Measurements from ENCODE around the gene CCL20.

The CCL20 gene

DNA sequence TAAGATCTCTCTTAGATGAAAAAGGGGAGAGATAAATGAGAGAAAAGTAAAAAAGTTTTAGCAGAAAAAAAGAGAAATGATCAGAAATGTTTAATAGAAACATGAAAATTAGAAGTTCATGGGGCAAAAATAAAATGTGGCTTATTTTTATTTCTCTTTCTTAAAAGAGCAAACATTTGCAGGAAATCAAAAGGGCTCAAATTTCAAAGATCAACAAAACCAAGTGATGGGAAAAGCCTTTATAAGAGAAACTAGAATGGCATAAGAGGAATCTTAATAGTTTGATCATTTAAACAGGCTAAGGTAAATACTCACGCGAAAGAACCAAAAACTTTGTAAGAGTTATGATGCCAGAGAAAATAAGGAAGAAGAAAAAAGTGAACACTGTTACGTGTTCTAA is 34.5 kb downstream of the CCL20 start:
- TF ChIP-seq POLR2AphosphoS5 (IDR thresholded peaks at IDR 0.05; ENCODE audit: low read depth, low read length) (no peak), TAF1 (IDR thresholded peaks at IDR 0.05; ENCODE audit: borderline replicate concordance, low read depth, low read length) (no peak), POLR2A (IDR thresholded peaks at IDR 0.05; ENCODE audit: low read depth, low read length) (no peak)
- DNase-seq (ENCODE audit: insufficient read length) (no peak), FAIRE-seq (no peak)

DNA sequence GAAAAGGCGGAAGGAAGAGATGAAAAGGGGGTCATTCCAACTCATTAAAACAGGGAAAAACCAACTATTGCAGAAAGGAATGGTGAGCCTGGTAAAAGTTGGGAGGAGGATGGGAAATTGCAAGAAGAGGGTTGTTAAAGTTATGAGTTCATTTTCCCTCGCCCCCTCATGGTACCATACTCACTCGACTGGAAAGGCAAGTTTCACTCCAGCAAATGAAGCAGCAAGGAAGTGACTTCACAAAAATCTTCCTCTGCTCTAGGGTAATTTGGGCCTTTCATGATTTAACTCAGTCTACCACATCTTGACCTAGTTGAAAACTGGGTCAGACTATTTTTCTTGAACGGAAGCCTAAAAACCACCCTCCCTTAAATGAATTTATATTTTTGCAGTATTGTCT is 34.9 kb downstream of the CCL20 start:
- FAIRE-seq (peak; percentile 84), DNase-seq (ENCODE audit: insufficient read length) (no peak)
- TF ChIP-seq TAF1 (IDR thresholded peaks at IDR 0.05; ENCODE audit: borderline replicate concordance, low read depth, low read length): no peak
- no peak for TF ChIP-seq POLR2AphosphoS5 (IDR thresholded peaks at IDR 0.05; ENCODE audit: low read depth, low read length)
- no peak for TF ChIP-seq POLR2A (IDR thresholded peaks at IDR 0.05; ENCODE audit: low read depth, low read length)

DNA sequence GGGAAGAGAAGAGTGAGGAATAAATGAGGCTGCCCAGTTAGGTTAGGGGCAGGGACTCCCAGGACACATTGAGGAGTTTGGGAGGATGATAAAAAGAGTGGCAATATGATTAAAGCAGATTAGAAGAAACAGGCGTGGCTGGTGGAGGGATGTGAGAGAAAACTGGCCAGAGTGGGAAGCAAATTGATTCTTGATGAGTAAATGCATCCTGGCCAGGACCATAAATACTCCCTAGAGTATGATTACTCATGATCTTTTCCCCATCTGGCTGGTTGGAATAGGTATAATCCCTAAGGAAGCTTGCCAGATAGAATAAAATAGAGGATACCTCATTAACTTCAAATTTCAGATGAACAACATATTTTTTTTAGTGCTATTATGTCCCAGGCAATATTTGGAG is 36.3 kb downstream of the CCL20 start:
- DNase-seq (ENCODE audit: insufficient read length) (no peak), FAIRE-seq (no peak)
- TF ChIP-seq POLR2A (IDR thresholded peaks at IDR 0.05; ENCODE audit: low read depth, low read length) (no peak), POLR2AphosphoS5 (IDR thresholded peaks at IDR 0.05; ENCODE audit: low read depth, low read length) (no peak), TAF1 (IDR thresholded peaks at IDR 0.05; ENCODE audit: borderline replicate concordance, low read depth, low read length) (no peak)

DNA sequence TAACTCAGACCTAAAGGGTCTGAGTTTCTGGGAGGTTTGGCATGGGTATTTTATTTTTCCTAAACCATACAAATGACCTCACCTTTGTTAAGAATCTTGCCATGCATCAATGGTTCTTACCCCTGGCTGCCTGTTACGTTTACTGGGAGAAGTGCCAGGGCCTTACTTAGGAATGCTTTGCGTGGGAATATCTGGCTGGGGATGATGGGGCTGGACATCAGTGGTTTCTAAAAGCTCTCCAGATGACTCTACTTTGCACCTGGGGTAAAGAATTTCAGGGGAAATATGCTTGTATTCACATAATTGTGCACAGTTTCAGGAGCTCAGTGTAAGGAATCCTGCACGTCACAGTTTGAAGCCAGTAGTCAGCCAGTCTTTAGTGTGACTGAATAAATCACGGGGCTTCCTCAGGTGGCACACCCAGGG is 39.6 kb downstream of the CCL20 start:
- no peak for TF ChIP-seq TAF1 (IDR thresholded peaks at IDR 0.05; ENCODE audit: borderline replicate concordance, low read depth, low read length)
- DNase-seq (ENCODE audit: insufficient read length) (no peak), FAIRE-seq (no peak)

DNA sequence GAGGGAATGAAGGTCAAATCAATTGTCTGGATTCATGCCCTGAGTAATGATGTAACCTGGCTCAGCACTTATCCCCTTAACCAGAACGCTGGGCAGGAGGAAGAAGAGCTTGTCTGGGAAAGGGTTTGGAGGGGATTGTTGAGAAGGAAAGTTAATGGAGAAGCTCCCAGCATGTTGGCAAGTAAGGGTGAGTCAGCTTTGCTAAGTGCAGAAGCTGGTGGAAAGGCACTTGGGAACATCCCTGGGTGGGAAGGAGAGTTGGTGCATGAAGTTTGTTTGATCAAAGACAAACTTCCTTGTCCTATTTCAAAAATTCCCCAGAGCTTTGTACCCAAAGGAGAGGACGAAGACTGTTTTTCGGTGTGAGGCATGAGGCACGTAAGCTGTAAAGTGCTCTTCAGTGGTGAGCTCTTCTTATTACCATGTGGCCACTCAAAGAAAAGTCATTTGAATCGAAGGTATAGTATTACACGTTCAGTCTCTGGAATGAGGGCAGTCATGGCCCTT is 40.2 kb downstream of the CCL20 start:
- DNase-seq (ENCODE audit: insufficient read length) (no peak), FAIRE-seq (no peak)
- TF ChIP-seq TAF1 (IDR thresholded peaks at IDR 0.05; ENCODE audit: borderline replicate concordance, low read depth, low read length): no peak
- no peak for TF ChIP-seq POLR2AphosphoS5 (IDR thresholded peaks at IDR 0.05; ENCODE audit: low read depth, low read length)
- no peak for TF ChIP-seq POLR2A (IDR thresholded peaks at IDR 0.05; ENCODE audit: low read depth, low read length)

DNA sequence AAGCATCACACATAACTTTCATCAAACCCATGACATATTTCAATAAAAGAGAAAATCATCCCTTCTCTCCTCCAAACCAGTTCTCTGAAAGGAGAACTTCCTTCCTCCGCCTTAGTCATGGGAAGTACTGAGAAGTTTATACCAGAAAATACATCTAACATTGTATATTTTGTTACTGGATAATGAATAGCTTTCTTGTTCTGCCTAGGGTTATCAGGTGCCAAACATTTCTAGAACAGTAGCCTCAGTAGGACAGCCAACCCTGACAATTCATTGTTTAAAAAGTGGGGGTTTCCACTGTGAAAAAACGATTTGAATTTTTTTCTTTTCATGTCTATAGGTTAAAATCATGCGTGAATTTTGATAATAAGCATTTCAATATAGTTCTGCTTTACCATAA is 41.8 kb downstream of the CCL20 start:
- TF ChIP-seq TAF1 (IDR thresholded peaks at IDR 0.05; ENCODE audit: borderline replicate concordance, low read depth, low read length): no peak
- FAIRE-seq: no peak
- no peak for DNase-seq (ENCODE audit: insufficient read length)

DNA sequence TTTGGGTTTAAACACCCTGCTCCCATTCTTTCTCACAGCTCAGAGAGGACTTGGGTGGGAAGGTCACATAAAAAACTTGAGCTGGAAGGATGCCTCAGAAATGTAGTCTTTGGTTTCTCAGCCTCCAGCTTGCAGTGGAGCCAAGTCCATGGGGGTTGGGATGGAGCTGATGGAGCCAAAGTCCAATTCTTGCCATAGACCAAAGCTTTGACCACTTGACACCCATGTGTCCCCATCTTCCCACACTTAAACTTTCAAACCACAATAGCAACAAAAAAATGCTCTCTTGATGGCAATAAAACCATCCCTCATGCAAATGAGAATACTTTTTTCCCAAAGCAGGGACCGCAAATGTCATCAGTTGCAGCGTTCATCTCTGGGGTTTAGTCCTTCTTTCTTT is 43.1 kb downstream of the CCL20 start:
- no peak for DNase-seq (ENCODE audit: insufficient read length)
- TF ChIP-seq POLR2AphosphoS5 (IDR thresholded peaks at IDR 0.05; ENCODE audit: low read depth, low read length) (no peak), TAF1 (IDR thresholded peaks at IDR 0.05; ENCODE audit: borderline replicate concordance, low read depth, low read length) (no peak), POLR2A (IDR thresholded peaks at IDR 0.05; ENCODE audit: low read depth, low read length) (no peak)
- FAIRE-seq: no peak

DNA sequence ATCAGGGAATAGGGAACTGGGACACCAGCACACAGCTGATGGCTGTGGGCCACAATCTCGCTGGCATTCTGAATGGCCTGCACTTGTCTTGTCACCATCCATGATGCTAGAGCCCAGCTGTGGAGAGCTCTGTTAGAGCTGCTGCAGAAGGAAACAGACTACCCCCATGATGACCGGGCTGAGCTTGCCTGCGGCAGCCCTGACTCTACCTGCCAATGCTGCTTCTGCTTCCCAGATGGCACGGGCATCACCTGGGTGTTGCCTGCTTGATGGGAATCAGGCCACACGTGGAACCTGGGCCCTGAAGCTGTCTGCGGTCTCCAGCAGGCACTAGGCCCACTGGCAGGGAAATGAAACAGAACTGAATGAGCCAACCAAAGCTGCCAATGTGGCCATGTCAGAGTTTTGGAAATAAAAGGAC is 46.6 kb downstream of the CCL20 start:
- DNase-seq (ENCODE audit: insufficient read length) (no peak), FAIRE-seq (no peak)

DNA sequence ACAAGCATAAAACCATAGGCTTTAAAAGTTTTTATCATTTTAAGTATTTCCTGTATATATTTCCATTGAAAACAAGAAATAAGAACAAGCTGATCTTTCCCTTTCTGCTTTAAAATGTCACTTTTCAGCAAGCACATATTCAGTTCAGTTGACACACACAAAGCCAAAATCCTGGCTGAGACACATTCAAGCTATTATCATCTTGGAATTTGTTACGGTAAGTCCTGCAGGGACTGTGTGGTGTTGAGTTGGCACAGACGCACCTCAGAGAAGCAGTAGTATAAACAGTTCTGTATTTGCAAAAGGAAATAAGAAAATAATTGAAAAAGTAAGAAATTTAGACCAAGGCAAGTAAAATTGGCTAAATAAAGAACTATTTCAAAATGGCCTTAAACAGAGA is 47.4 kb downstream of the CCL20 start:
- DNase-seq (ENCODE audit: insufficient read length) (no peak), FAIRE-seq (no peak)
- TF ChIP-seq TAF1 (IDR thresholded peaks at IDR 0.05; ENCODE audit: borderline replicate concordance, low read depth, low read length) (no peak), POLR2AphosphoS5 (IDR thresholded peaks at IDR 0.05; ENCODE audit: low read depth, low read length) (no peak), POLR2A (IDR thresholded peaks at IDR 0.05; ENCODE audit: low read depth, low read length) (no peak)

More for the DNA sequence above, 46.6 kb downstream of the CCL20 start:
- TF ChIP-seq POLR2A (IDR thresholded peaks at IDR 0.05; ENCODE audit: low read depth, low read length) (no peak), TAF1 (IDR thresholded peaks at IDR 0.05; ENCODE audit: borderline replicate concordance, low read depth, low read length) (no peak), POLR2AphosphoS5 (IDR thresholded peaks at IDR 0.05; ENCODE audit: low read depth, low read length) (no peak)

DNA sequence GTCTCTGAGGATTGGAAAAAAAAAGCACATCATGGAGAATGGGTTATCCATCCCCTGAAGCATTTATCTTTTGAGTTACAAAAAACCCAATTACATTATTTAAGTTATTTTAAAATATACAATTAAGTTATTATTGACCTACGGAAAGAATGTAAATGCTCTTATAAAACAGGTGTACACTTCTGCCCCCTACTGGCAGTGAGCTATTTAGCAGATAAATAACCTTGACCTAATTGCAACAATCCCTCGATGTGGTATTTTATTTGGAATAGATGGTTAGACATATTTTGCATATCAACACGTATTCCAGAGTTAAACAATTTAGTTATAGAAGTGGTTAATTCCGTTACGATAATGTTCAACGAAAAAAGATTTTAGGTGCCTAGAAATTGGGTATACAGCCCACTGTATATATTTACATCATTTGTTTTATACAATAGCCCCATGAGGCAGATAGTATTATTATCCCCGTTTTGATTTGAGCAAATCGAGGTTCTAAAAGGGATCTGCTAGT is 48.6 kb downstream of the CCL20 start:
- TF ChIP-seq POLR2A (IDR thresholded peaks at IDR 0.05; ENCODE audit: low read depth, low read length) (no peak), POLR2AphosphoS5 (IDR thresholded peaks at IDR 0.05; ENCODE audit: low read depth, low read length) (no peak), TAF1 (IDR thresholded peaks at IDR 0.05; ENCODE audit: borderline replicate concordance, low read depth, low read length) (no peak)
- DNase-seq (ENCODE audit: insufficient read length) (no peak), FAIRE-seq (peak; percentile 67)

DNA sequence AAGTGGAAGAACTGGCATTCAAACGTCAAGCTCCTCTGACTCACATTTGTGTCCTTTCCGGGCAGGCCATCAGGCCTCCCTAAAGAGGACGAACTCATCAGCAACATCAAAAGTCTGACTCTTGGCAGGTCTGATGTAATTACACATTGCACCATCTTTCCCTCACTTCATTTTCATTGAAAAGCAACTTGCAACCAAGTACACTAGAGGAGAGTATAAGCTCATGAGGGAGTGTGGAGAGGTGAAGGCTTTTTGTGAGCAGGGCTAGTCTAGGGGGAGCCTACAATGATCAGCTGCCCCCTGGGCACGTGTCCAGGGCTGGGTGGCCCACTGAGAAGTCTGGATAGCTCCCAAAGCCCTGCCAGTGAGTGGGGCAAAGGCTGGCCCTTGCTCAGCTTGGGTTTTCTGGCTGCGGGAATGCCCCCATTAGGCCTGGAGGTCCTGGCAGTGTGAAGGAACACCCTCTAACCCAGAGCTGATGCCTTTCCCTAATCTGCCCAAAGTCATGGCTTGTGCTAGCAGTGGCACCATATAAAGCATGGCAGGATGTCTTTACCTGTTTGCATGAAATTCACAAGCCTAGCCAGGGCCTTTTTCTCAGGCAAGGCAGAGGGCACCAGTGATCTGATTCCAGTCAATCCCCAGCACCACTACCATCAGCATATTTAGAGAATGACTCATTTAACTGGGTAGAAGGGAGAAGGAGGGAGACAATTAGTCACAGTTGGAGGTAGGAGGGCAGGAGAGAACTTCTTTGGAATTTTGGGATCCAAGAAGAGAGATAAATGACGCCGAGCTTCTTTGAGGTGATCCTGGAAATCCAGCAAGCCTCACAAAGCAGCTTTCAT is 49.3 kb downstream of the CCL20 start:
- DNase-seq (ENCODE audit: insufficient read length): no peak
- no peak for TF ChIP-seq POLR2AphosphoS5 (IDR thresholded peaks at IDR 0.05; ENCODE audit: low read depth, low read length)
- TF ChIP-seq TAF1 (IDR thresholded peaks at IDR 0.05; ENCODE audit: borderline replicate concordance, low read depth, low read length): no peak
- no peak for TF ChIP-seq POLR2A (IDR thresholded peaks at IDR 0.05; ENCODE audit: low read depth, low read length)
- no peak for FAIRE-seq

DNA sequence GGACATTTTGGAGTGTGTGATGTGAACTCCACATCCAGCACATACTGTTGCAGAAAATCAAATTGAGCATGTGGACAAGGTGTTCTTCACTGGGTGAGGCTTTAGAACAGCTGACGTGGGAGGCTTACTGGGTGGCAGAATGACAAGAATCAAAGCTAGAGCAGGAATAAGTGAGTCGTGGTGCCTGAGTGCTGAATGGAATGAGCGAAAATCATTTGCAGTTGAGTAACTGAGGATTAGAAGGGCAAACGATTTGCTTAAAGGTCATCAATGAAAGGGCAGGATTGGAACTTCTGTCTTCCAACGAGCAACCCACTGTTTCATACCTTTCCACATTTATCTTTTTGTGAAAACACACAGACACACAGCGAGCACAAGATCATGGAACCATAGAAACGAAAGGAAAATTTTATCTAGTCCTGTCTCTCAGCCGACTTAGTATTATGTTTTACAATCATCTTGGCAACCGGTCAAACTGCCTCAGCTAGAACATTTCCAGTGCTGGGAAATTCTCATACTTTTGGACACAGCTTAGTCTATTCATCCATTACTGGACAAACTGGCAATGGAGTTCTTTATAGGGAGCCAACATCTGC is 50.6 kb downstream of the CCL20 start:
- no peak for DNase-seq (ENCODE audit: insufficient read length)
- FAIRE-seq: no peak
- TF ChIP-seq POLR2A (IDR thresholded peaks at IDR 0.05; ENCODE audit: low read depth, low read length) (no peak), TAF1 (IDR thresholded peaks at IDR 0.05; ENCODE audit: borderline replicate concordance, low read depth, low read length) (no peak), POLR2AphosphoS5 (IDR thresholded peaks at IDR 0.05; ENCODE audit: low read depth, low read length) (no peak)

Measured in GM12892 (cell line).